ENCODE measurements around the gene NFATC1.
A peak's percentile ranks its signal among the peaks of the same experiment; 100 is the strongest.

The NFATC1 gene

DNA sequence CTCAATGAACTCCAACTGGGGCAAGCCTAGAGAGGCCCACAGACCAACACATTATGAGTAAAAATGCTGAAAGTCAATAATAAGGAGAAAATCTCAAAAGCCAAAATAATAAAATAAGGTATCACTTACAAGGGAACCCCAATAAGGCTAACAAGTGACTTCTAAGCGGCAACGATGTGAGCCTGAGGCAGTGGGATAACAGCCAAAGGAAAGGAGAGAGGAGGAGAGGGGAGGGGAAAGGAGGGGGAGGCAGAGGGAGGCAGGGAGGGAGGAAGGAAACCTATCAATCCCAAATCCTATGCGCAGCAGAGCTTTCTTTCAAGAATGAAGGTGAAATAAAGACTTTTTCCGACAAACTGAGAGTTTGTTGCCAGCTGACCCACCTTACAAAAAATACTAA lies 6.0 kb upstream of the NFATC1 start:
- DNase-seq (ENCODE audit: low spot score): no peak

GRCh38 chr18:79392226-79392625 lies 3.5 kb upstream of the NFATC1 start:
- DNase-seq (ENCODE audit: low spot score): no peak

DNA sequence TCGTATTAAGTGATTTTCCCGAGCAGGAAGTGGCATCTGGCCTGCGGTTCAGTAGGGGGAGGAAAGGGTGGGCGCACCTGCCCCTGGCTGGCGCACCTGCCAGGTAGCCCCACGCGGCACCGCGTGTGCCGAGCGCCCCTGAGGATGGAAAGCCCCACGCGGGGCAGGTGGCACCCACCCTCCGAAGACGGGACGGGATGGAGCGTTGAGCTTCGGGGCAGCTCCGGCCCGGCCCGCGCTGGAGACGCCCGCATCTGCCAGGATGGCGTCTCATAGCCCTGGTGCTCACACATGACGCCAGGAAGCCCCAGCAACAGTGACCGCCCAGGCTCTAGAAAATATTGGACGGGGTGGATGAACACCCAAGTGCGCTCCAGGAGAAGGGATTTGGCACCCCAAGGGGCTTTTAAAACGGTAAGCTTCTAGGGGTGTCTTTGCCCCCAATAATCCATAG lies 2.5 kb upstream of the NFATC1 start:
- DNase-seq (ENCODE audit: low spot score): no peak

GRCh38 chr18:79393635-79394533 lies 1.8 kb upstream of the NFATC1 start:
- DNase-seq (ENCODE audit: low spot score): peak; percentile 39

DNA sequence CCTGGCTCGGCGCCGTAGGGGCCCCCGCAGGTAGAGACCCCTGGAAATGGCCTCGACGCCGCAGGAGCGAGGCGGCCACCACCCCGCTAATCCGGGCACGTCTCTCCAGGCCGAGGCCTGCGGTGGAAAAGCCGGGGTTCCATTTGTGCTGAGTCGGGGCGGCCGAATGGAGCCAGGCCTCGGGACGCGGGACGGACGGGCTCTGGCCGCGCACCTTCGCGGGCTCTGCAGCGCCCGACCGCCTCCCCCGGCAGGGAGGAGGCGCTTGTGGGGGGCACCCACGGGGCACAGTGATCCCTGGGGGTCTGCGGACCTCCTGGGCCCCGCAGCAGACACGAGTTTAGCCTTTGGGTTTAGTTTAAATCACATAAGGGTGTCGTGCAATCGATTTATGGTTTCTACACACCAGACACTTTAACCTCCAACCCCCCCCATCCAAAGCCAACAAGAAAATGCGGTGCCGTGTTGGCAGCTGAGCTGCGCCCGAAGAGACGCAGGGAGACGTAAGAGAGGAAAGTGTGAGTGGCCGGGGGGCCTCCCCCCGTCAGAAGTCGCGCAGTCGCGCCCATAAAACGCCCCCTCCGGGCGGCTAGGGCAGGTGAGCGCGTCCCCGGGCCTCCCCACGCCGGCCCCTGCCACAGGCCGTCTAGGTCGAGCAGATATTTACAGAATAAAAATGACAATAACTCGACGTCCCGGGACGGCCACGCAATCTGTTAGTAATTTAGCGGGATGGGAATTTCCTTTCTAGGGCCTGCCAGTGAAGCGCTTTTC lies 1.0 kb upstream of the NFATC1 start:
- DNase-seq (ENCODE audit: low spot score): peak; percentile 32

- DNase-seq (ENCODE audit: low spot score): no peak
Observed at GRCh38 chr18:79395308-79395640, 456 bp upstream of the NFATC1 start.

GRCh38 chr18:79396431-79397246 lies 909 bp downstream of the NFATC1 start:
- no peak for DNase-seq (ENCODE audit: low spot score)

DNA sequence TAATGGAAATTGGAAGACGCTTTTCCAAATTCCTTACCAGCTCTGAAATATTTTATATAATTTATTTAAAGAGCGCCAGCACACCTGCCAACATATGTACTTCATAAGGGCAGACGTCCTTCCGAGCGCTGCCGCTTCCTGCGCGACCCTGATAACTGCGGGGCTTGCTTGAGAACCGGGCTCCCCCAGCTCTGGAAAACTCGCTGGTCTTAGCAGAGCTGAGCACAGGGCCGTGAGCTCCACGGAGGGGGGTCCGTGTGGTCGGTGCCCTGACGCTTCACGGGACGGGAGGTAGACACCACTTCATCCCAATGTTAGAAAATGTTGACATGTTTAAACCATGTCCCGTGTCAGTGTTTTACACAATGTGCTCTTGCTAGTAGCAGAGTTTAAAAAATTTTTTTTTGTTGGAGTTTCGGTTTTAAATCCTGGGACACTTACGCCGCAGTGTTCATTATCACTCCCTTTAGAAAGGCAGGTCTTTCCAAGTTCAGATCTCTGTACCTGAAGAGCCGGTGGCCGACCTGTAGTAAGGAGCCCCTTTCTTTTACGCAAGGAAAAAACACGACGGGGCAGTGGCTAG lies 1.6 kb downstream of the NFATC1 start:
- DNase-seq (ENCODE audit: low spot score): no peak

DNA sequence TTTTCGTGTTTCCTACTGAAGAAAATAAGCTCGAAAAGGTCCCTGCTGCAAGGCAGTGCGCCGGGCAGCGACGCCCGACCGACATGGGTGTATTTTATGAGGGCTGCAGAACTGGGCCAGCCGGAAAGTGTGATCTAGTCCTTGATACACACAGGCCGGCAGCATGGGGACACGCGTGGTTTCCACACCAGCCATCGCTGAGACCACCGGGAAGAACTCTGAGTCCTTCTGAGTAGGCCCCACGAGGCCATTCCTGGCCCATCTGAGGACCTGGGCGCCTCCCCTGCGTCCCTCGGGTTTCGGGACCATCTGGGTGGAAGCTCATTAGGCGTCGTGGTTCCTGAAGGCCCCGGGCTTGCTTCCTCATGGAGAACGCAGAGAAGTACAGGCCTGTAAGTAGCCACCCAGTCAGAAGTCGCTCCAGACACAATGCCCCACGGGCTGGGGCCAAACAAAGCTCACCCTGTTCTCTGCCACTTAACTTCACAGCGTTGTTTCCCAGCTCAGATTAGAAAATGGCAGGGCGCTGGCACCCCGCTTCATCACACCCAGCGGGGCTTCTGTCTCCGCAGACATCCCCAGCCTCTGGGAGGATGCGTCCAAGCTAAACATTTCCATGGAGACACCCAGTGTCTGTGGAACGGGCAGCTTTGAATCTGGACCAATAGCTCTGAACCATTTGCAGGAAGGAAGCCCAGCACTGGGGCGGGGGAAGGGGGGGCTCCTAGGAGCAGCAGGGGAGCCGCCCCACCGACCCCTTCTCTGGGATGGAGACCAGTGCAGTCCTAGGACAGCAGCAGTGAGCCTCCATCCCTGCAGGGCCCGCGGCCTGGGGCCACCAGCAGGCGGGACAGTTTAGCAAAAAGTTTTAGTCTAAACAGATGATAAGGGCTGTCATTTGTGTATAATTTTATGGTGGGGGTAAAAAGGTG lies 2.4 kb downstream of the NFATC1 start:
- DNase-seq (ENCODE audit: low spot score): no peak

GRCh38 chr18:79399275-79400081 lies 3.7 kb downstream of the NFATC1 start:
- DNase-seq (ENCODE audit: low spot score): no peak

- no peak for DNase-seq (ENCODE audit: low spot score)
Observed at GRCh38 chr18:79400091-79400590, 4.4 kb downstream of the NFATC1 start.

- DNase-seq (ENCODE audit: low spot score): no peak
Observed at GRCh38 chr18:79400591-79401381, 5.1 kb downstream of the NFATC1 start.

DNA sequence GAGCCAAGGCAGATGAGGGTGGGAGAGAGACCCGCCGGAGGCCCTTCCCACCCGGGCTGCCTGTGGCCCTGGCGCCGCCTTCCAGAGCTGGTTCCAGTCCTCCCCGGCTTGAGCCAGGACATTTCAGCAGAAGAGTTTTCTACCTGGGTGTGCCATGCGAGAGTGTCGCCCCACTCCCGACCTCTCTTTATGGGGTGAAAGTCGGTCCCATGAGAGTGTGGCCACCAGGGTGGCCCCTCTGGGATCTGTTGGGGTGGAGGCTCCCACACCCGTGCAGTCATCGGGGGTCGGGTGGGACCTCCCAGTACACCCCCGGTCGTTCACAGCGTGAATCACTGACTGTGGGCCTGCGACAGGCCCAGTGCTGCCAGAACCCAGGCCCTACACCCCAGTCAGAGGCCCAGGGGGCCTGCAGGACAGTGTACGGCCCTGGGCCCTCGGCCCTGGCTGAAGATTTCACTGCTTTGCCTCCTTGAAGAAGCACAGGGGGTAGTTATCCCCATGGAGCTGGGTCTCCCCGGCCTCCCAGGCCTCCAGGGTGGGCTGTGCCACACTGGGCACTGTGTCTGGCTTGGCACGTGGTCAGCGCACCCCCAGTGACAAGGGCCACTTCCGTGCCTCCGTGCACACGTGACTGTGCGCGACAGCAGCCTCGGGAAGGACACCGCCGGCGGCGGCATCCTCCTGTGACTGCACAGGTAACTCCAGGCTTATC lies 5.9 kb downstream of the NFATC1 start:
- no peak for DNase-seq (ENCODE audit: low spot score)

DNA sequence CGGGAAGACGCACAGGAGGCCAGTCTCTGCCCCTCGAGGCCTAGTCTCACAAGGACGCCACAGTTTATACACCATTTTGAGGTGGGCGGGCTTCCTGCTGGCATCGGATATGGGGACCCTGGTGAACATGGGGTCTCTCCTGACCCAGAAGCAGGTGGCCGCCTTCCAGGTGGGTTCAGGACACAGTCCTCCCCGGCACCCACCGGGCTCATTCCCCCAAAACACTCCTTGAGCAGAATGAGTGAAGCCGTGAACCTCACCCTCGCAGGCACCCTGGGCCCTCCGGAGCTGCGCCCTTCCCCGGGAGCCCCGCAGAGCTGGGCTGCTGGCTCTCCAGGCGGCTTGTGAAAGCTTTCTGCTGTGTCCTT lies 6.5 kb downstream of the NFATC1 start:
- DNase-seq (ENCODE audit: low spot score): no peak

DNA sequence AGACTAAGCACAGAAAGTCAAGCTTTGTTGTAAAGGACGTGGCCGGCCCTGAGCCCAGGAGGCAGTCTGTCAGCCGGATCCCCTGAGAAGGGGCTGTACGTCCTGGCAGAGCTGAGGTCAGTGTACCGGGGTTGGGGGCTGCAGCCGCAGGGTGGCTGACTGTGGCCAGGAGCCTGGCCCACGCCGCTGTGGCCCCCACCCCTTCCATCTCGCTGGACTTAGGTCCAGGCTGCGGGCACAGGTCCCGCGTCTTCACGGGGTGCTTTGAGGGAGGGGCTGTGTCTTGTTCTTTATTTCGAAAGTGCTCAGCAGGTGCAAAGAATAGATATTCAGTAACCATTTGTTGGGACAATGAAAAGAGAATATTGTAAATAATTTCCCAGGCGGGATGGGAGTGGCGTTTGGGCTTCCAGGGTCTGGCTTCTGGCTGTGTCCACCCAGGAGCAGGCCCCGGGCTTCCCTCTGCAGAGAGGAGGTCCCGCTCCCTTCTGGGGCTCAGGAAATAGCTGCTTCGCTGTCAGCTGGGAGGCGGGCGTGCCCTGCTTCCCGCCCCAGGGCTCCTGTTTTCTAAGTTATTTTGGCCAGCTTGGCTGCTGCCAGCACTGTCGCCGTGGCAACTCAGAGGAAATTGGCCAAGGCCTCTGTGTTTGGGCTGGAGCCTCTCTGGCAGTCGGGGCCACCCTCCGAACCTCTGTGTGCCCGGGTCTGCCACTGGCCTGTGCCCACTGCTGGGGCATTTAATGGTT lies 7.4 kb downstream of the NFATC1 start:
- DNase-seq (ENCODE audit: low spot score): no peak

DNA sequence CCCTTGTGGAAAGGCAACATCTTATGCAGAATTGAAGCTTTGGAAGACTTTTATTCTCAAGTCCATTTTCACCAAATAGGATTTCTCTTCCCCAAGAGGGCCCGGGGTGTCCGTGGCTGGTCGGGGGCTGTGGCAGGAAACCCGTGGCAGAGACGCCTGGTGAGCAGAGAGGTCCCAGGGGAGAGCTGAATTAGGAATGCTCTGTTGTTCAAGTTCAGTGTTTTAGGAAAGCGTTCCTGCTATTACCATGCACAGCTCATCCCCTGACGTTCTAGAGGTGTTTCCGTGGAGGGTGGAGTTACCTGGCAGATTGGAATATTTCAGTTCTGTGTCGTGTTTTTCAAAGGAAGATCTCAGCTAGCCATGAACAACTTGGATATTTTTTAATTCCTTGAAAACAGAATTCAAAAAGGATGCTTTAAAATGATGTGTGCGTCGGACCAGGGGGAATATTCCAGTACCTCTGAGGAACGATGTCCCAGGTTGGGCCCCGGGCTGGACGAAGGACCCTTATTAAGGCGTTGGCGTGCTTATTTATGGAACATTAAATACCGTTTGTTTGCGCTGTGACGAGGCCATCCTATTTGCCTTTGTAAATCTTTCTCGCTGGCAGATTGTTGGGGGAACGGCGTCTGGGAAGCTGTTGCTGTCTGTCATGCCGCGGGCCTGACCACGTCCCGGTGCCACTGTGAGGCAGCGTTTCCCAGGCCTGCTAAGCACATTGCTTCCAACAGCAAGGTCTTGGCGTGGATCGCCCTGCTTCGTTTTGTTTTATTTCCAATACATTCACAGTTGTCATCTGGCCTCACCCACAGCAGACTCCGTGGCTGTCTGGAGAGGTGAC lies 8.2 kb downstream of the NFATC1 start:
- DNase-seq (ENCODE audit: low spot score): no peak

GRCh38 chr18:79404567-79404910 lies 8.8 kb downstream of the NFATC1 start:
- no peak for DNase-seq (ENCODE audit: low spot score)

Data from cerebellar cortex (tissue), 1 donor.